ENCODE measurements around the gene PAK1.
A peak's percentile ranks its signal among the peaks of the same experiment; 100 is the strongest.

Gene PAK1

DNA sequence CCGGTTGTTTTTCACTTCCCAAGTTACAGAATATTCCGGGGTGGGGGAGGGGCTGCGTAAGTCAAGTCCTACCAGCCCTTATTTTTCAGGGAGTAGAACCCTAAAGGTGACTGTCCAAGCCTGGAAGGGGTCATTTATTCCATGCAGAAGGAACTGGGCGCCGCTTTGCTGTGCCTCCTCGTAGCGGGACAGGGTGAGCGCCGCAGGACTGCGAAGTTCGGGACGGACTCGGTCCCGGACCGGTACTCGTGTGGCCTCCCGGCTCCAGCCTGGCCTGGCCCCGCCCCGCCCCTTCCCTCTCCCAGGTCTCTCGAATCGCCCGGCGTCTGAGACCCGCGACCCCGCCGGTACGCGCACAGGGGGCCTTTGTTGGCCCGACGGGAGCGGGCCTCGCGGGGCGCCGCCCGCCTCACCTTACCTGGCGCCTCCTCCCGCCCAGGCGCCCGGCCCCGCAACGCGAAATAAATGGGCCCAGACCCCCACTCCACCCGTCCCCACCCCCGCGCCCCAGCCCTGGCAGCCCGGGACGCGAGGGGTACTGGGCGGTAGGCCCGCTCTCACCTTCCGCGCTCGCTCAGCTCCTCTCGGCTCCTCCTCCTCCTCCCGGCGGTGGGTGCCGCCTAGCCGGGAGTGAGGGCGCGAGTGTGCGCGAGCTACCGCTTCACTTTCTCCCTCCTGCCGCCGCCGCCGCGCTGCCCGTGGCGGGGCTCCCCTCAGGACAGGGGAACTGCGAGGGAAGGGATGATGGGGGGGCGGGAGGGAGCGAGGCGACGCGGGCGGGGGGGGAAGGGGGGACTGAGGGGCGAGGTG is 698 bp downstream of the PAK1 start:
- DNase-seq: peak; percentile 60

GRCh38 chr11:77471558-77472193 is 2.2 kb downstream of the PAK1 start:
- no peak for DNase-seq

DNA sequence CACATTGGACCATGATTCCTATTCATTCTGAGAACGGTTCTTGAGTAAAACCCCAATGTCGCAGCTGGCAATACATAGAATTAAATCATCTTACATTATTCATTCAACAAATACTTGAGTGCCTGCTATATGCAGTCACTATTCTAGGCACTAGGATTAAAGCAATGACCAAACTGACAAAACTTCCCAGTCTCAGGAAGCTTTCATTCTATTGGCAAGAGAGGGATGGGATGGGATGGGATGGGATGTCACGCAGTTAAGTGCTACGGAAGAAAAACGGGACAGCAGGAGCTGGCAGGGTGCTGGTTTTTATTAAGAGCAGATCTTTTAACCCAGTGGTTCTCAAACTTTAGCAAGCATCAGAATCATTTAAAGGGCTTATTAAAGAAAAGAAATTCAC is 2.9 kb downstream of the PAK1 start:
- DNase-seq: no peak

GRCh38 chr11:77470504-77470903 is 3.4 kb downstream of the PAK1 start:
- DNase-seq: no peak

GRCh38 chr11:77468527-77468926 is 5.4 kb downstream of the PAK1 start:
- no peak for DNase-seq

GRCh38 chr11:77467993-77468392 is 5.9 kb downstream of the PAK1 start:
- no peak for DNase-seq

- DNase-seq: no peak
These were observed 6.7 kb downstream of the PAK1 start for GRCh38 chr11:77467233-77467632.

GRCh38 chr11:77457340-77457739 is 16.6 kb downstream of the PAK1 start:
- DNase-seq: no peak

DNA sequence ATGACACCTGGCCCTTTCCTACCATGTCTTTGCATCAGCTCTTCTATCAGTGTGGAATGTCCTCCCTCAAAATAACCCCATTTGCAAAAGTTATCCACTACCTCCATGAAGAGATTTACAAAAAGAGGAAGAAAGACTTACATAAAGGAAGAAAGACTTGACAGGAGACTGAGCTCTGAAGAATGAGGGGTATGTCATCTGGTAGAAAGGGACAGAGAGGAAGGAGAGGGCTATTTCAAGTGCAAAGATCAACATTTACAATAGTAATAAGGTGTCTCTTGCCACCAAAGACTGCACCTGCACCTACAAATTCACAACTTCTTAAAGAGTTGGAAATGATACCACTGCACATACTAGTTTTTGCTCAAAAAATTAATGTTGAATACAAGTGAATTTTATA is 18.2 kb downstream of the PAK1 start:
- no peak for DNase-seq

DNA sequence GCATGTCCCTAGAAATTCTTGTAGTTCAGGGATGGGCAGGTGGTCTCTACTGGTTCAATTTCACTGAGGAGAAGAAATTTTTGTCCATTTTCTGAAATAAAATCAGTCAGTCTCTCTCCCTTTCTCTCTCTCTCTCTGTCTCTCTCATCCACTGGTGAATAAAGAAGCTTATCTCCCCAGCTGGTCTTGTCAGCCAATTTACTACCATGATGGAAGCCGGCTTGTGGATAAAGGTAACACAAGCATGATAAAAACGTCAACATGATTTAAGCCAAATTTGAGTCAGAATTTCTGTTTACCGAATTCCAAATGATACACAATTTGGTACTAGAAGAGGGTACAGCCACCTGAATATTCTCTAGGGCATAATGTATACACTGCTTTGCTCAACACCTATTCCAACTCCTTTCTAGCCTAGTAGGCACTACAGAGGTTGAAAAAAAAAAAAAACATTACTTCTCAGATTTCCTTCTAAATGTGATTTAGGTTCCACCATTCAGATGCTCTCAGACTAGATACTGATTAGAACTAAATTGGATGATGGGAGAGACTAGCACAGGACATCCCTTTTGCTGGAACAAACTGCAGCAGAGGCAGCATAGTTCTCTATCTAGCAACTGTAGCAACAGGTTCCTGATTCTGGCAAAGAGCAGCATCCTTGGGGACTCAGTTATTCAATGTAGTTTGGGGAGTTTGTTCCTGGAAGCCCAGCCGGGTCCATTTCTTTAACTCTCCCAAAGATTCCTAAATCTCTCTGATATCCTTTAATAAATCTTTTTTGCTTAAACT is 18.8 kb downstream of the PAK1 start:
- DNase-seq: no peak

GRCh38 chr11:77450227-77450626 is 23.7 kb downstream of the PAK1 start:
- DNase-seq: no peak

DNA sequence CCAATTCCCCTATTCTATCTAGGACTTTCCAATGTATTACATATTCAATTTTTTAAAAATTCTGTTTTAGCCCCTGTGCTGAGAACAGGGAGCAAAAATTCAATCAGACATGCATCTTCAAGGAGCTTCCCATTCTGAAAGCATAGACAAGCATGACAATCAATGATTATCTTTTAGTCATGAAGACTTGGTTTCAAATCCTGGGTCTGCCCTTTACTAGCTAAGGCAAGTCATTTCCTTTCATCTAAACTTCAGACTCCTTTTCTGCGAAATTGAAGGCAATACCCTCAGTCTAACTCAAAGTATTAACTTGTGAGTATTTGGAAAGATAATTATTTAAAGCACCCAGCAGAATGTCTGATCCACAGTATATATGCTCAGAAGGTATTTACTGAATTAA is 24.1 kb downstream of the PAK1 start:
- no peak for DNase-seq

GRCh38 chr11:77449060-77449521 is 24.8 kb downstream of the PAK1 start:
- DNase-seq: no peak

GRCh38 chr11:77448269-77448668 is 25.6 kb downstream of the PAK1 start:
- no peak for DNase-seq

GRCh38 chr11:77446911-77447629 is 26.8 kb downstream of the PAK1 start:
- no peak for DNase-seq

DNA sequence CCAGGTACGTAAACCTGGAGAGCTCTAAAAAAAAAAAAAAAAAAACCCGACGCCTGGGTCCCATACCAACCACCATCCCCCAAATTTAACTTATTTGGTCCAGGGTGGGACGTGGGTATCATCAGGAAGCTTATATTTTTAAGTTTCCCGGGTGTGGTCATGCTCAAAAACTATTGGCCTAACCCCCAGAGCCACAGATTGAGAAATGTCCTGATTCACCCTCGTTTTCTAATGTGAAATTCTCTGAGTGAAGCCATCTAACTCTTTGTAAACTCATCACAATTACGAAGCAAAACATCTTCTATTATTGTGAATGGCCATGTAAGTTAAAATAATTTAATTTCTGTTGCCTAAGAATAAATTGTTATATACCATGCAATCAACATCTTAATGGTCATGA is 29.6 kb downstream of the PAK1 start:
- DNase-seq: no peak

- DNase-seq: no peak
These were observed 31.4 kb downstream of the PAK1 start for GRCh38 chr11:77442394-77443053.

- DNase-seq: no peak
These were observed 32.5 kb downstream of the PAK1 start for GRCh38 chr11:77441426-77441825.

DNA sequence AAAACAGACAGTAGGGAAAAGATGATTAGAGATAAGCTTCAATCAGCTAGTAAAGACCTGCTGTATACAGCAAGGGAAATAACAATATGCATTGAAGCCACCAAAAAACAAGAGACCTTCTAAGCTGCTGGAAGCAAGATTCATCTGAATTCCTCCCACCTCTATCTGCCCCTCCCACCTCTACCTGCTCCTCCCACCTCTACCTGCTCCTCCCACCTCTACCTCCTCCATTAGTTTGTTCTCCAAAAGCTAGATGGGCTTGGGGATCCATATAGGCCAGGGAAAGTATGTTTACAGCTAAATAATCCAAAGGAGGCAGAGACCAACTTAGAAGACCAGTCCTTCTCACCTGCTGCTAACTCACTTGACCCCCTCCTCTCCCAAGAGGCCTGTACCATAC is 33.2 kb downstream of the PAK1 start:
- no peak for DNase-seq

- no peak for DNase-seq
These were observed 35.4 kb downstream of the PAK1 start for GRCh38 chr11:77438487-77438886.

DNA sequence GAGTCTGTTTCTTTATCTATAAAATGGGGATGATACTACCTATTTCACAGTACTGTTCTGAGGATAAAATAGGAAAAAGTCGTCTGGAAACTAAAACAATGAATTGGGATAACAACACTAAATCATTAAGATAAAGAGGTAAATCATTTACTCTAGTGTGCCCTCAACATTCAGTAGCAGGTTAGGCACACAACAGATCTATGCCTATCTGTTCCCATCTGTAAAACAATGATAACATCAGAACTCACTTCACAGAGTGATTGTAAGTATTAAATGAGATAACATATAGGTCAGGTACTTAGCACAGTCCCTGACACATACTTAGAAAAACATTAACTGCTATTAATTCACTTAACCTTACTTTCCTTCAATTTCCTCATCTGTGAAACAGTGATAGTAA is 36.9 kb downstream of the PAK1 start:
- DNase-seq: no peak

- DNase-seq: no peak
These were observed 37.4 kb downstream of the PAK1 start for GRCh38 chr11:77436506-77436905.

- DNase-seq: no peak
These were observed 37.9 kb downstream of the PAK1 start for GRCh38 chr11:77435972-77436371.
